Measurements from ENCODE around the gene IKZF4. TPM values are rescaled to one million over a fixed set of nuclear protein-coding genes. Genes with fewer than 3 reads are reported as not detected.
A peak's percentile ranks its signal among the peaks of the same experiment; 100 is the strongest.
"Not testable (repeated sequence)": the region's sequence is repeated elsewhere in the genome, so short reads cannot be mapped to it uniquely, and the experiment has no call there.

The IKZF4 gene
- total and polyA plus RNA-seq, 2 experiments from 2014 or later, result 4.6 to 9.0 TPM

DNA sequence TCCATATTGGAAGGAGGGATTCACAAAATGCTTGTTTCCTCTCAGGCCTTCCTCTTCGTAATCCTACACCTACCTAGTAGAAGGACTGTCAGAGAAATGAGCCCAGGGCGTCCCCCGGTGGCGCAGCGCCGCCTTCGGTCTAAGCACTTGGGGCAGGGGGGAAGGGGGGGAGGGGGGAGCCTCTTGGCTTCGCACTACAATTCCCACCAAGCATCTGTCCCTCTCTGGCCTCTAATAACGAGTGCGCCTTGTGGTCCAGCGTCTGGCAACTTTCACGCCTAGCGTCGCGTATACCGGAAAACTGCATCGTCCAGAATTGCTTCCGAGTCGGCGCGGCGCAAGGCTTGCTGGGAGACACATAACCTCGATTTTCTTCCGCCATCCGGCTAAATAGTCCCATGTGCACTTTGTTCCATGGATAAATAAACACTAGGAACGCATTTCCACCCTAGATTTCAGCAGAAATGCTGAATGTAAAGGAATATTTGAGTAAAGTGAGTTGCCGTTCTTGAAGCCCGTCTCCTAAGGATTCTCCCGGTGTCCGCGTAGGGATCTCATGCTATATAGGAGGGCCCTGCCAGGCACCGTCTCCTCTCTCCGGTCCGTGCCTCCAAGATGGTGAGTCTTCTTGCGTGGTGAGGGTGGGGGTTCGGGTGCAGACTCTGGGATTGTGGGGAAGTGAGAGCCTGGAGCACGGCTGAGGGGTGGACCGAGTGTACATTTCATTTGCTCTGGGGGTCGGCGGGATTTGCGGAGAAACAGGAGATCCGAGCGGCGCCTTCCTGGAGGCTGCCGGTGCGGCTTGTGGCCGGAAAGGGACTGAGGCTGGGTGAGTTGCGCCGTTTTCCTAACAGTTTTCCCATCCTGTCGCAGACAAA is 20.9 kb downstream of the IKZF4 start, which contains the start of gene RPS26 (continued):
- TF ChIP-seq, protein P1, sequence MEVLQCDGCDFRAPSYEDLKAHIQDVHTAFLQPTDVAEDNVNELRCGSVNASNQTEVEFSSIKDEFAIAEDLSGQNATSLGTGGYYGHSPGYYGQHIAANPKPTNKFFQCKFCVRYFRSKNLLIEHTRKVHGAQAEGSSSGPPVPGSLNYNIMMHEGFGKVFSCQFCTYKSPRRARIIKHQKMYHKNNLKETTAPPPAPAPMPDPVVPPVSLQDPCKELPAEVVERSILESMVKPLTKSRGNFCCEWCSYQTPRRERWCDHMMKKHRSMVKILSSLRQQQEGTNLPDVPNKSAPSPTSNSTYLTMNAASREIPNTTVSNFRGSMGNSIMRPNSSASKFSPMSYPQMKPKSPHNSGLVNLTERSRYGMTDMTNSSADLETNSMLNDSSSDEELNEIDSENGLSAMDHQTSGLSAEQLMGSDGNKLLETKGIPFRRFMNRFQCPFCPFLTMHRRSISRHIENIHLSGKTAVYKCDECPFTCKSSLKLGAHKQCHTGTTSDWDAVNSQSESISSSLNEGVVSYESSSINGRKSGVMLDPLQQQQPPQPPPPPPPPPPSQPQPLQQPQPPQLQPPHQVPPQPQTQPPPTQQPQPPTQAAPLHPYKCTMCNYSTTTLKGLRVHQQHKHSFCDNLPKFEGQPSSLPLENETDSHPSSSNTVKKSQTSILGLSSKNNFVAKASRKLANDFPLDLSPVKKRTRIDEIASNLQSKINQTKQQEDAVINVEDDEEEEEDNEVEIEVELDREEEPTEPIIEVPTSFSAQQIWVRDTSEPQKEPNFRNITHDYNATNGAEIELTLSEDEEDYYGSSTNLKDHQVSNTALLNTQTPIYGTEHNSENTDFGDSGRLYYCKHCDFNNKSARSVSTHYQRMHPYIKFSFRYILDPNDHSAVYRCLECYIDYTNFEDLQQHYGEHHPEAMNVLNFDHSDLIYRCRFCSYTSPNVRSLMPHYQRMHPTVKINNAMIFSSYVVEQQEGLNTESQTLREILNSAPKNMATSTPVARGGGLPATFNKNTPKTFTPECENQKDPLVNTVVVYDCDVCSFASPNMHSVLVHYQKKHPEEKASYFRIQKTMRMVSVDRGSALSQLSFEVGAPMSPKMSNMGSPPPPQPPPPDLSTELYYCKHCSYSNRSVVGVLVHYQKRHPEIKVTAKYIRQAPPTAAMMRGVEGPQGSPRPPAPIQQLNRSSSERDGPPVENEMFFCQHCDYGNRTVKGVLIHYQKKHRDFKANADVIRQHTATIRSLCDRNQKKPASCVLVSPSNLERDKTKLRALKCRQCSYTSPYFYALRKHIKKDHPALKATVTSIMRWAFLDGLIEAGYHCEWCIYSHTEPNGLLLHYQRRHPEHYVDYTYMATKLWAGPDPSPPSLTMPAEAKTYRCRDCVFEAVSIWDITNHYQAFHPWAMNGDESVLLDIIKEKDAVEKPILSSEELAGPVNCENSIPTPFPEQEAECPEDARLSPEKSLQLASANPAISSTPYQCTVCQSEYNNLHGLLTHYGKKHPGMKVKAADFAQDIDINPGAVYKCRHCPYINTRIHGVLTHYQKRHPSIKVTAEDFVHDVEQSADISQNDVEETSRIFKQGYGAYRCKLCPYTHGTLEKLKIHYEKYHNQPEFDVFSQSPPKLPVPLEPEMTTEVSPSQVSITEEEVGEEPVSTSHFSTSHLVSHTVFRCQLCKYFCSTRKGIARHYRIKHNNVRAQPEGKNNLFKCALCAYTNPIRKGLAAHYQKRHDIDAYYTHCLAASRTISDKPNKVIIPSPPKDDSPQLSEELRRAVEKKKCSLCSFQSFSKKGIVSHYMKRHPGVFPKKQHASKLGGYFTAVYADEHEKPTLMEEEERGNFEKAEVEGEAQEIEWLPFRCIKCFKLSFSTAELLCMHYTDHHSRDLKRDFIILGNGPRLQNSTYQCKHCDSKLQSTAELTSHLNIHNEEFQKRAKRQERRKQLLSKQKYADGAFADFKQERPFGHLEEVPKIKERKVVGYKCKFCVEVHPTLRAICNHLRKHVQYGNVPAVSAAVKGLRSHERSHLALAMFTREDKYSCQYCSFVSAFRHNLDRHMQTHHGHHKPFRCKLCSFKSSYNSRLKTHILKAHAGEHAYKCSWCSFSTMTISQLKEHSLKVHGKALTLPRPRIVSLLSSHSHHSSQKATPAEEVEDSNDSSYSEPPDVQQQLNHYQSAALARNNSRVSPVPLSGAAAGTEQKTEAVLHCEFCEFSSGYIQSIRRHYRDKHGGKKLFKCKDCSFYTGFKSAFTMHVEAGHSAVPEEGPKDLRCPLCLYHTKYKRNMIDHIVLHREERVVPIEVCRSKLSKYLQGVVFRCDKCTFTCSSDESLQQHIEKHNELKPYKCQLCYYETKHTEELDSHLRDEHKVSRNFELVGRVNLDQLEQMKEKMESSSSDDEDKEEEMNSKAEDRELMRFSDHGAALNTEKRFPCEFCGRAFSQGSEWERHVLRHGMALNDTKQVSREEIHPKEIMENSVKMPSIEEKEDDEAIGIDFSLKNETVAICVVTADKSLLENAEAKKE (CRISPR knock-in tag; IDR thresholded peaks at IDR 0.05), result no peak
- no peak for TF ChIP-seq ZNF331 (CRISPR knock-in tag; IDR thresholded peaks at IDR 0.05; ENCODE audit: low read depth)
- peak; percentile 99 for TF ChIP-seq POLR2AphosphoS5 (IDR thresholded peaks at IDR 0.05; ENCODE audit: low read depth)
- TF ChIP-seq ETS1 (IDR thresholded peaks at IDR 0.05), result peak; percentile 97
- no peak for TF ChIP-seq STAT1 (IDR thresholded peaks at IDR 0.05; ENCODE audit: unreplicated experiment)
- TF ChIP-seq EZH2phosphoT487 (IDR thresholded peaks at IDR 0.05; ENCODE audit: unreplicated experiment), result no peak
- no peak for TF ChIP-seq NANOG (IDR thresholded peaks at IDR 0.05; ENCODE audit: borderline replicate concordance)

DNA sequence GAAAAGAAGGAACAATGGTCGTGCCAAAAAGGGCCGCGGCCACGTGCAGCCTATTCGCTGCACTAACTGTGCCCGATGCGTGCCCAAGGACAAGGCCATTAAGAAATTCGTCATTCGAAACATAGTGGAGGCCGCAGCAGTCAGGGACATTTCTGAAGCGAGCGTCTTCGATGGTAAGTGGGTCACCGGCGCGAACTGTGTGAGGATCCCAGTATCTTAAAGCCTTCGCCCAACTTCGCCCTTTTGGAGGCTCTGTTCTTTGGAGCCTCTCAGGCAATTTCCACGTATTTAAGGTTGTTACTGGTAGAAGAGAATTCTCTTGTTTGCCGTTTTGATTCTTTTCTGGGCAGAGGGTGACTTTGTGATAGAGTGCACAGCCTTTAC is 21.6 kb downstream of the IKZF4 start:
- H3K27me3 Mint-ChIP-seq (ENCODE audit: insufficient read depth, low read depth, poor library complexity), result not testable (repeated sequence)

More for the DNA sequence above, 21.6 kb downstream of the IKZF4 start:
- Histone ChIP-seq H3K4me3 (peak overlapping the region; percentile 99), H3K4me1 (ENCODE audit: insufficient read depth) (peaks cover 28% of the 10 kb centered on the region), H3K79me2 (replicated peaks; ENCODE audit: insufficient read depth) (peaks cover 21% of the 10 kb centered on the region), H4K20me1 (replicated peaks; ENCODE audit: insufficient read depth) (peaks cover 19% of the 10 kb centered on the region), H3F3A (replicated peaks; ENCODE audit: low read depth) (peaks cover 51% of the 10 kb centered on the region), H3K27ac (ENCODE audit: low read depth) (peak overlapping the region; percentile 98), H3K4me2 (peak overlapping the region; percentile 100), H3K36me3 (ENCODE audit: insufficient read depth) (peaks cover 23% of the 10 kb centered on the region)
- peaks cover 41% of the 10 kb centered on the region for H3K4me1 Mint-ChIP-seq
- not testable (repeated sequence) for H2AFZ ChIP-seq; H3K9me2 ChIP-seq (ENCODE audit: insufficient read depth); H3K9me3 Mint-ChIP-seq; H3K27me3 ChIP-seq (ENCODE audit: insufficient read depth); DNase-seq (ENCODE audit: low spot score); ATAC-seq
- peak overlapping the region; percentile 95 for H3K4me3 Mint-ChIP-seq
- H3K36me3 Mint-ChIP-seq (ENCODE audit: low read depth), result peaks cover 40% of the 10 kb centered on the region
- H3K27ac Mint-ChIP-seq, result peak overlapping the region; percentile 99
